GM12892 (cell line): Measurements from ENCODE around the gene NPEPPS.

Experiments used
- POLR2A ChIP-seq: IDR thresholded peaks from 2 replicates; pipeline ENCODE4 v1.6.1; 2011; ENCODE audit warnings: low read depth, low read length, control low read depth
- POLR2AphosphoS5 ChIP-seq: IDR thresholded peaks from 2 replicates; pipeline ENCODE4 v1.6.1; 2011; ENCODE audit warnings: low read depth, low read length, control low read depth
- TAF1 ChIP-seq: IDR thresholded peaks from 2 replicates; pipeline ENCODE4 v1.6.1; 2011; ENCODE audit warnings: low read depth, mild to moderate bottlenecking, control low read depth, low read length, borderline replicate concordance

GRCh38 chr17:47605011-47605410, 74.1 kb downstream of the NPEPPS start:
- TF ChIP-seq POLR2AphosphoS5 = no peak
- TF ChIP-seq POLR2A = no peak
- TF ChIP-seq TAF1 = no peak
